GM12892 (cell line): ENCODE results near the gene FBXW2.

ENCODE experiments used
- POLR2A ChIP-seq: IDR thresholded peaks from 2 replicates; pipeline ENCODE4 v1.6.1; 2011; ENCODE audit warnings: low read depth, low read length, control low read depth
- POLR2AphosphoS5 ChIP-seq: IDR thresholded peaks from 2 replicates; pipeline ENCODE4 v1.6.1; 2011; ENCODE audit warnings: low read depth, low read length, control low read depth
- TAF1 ChIP-seq: IDR thresholded peaks from 2 replicates; pipeline ENCODE4 v1.6.1; 2011; ENCODE audit warnings: low read depth, mild to moderate bottlenecking, control low read depth, low read length, borderline replicate concordance

DNA sequence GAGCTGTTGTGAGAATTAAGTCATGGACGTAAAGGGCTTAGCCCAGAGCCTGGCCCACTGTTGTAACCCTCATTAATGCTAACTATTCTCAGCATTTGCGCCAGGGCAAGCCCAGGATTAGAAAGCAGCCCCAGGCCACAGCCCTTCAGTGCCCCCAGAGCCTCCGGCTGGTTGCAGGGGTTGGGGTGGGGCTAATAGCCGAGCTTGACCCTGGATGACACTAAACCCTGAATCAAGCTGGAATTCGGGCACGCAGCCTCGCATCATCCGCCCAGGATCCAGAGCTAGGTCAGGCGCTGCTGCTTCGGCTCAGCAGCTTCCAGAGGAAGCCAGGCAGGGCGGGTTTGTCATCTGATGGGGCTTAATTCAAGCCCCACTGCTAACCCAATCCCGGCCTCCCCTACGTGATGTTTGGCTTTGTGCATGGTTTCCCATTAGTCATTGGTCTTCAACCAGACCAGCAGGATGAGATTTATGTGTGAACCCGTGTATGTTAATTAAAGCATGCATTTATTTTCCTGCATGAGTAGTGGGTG, 77.8 kb downstream of the FBXW2 start:
- TF ChIP-seq POLR2AphosphoS5 (no peak), POLR2A (no peak), TAF1 (no peak)
